Pulmonary artery endothelial cell (primary cell): ENCODE measurements around the gene GLP2R. TPM values are rescaled to one million over a fixed set of nuclear protein-coding genes. Genes with fewer than 3 reads are reported as not detected.
"Not testable (repeated sequence)": the region's sequence is repeated elsewhere in the genome, so short reads cannot be mapped to it uniquely, and the experiment has no call there.

Experiments
- DNase-seq: peaks from one replicate; pipeline ENCODE4 v3.0.0-alpha.2; 2011; ENCODE audit warnings: low read depth, low spot score
- total RNA-seq: library from RNA; depleted of rRNA; stranded (reverse); fragments of >200 nt; gene quantifications from 2 replicates; pipeline ENCODE4 v1.2.3, GENCODE V29; 2014

GLP2R gene
- not detected in 2 replicates for total RNA-seq

DNA sequence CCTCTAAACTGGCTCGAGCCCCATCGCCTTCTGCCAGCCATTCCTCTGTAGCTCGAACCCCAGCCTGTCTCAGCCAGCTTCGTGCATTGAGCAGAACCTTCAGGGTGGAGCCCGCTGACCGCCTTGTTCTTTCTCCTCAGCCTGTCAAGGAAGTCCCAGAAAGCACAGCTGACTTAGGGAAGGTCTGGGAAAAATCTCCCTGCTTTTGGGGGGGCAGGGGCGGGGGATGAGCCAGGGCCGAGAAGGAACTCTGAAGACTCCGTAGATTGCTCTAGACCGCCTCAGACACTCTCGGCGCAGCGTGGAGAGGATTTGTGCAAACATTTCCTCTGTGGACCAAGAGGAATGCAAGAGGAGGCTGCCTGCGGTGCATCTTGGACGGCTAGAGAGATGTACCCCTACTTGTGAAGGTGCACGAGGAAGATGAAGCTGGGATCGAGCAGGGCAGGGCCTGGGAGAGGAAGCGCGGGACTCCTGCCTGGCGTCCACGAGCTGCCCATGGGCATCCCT, at the start of gene GLP2R:
Gene GLP2R (plus strand): TSS at position 284 of the 510 bp plus-strand sequence. CDS start 140 bp downstream, at position 424.
- no peak for DNase-seq

- DNase-seq, result no peak
Observed at GRCh38 chr17:9776911-9777310, 48.8 kb upstream of the GLP2R start.

DNA sequence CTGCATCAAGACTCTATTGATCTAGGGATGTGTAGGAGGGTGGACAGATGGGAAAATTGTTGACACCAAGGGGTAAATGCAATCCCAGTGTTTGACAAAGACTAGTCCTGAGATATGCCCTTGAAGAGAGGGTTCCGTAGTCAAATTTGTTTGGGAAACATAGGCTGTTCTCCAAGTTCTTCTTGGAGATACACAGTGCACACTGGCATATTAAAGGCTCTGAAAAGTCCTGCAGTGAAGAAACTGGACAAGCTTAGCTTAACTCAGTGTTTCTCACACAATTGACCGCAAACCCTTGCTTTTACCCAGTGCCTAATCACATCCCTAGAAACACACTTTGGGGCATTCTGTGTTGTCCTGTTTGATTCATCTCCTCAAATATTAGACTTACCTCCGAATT, 45.2 kb upstream of the GLP2R start:
- no peak for DNase-seq

DNA sequence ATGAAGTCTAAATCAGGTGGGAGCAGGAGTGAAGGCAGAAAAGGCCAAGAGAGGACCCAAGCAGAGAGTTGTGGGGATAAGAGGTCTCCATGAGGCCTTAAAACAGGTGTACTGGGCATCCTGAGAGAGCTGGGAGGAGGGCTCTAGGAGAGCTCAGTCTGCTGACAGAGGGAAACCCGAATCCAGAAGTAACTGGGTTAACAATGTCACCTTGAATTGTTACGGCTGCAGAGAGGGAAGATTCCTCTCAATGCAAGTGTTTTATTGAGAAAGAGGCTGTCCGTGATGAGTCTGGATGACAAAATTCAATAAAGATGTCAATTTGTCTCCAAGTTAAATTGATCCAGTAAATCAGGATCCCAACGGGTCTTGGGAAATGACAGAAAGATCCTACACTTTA, 42.7 kb upstream of the GLP2R start:
- no peak for DNase-seq

- not testable (repeated sequence) for DNase-seq
Observed at GRCh38 chr17:9783465-9783864, 42.3 kb upstream of the GLP2R start.

DNA sequence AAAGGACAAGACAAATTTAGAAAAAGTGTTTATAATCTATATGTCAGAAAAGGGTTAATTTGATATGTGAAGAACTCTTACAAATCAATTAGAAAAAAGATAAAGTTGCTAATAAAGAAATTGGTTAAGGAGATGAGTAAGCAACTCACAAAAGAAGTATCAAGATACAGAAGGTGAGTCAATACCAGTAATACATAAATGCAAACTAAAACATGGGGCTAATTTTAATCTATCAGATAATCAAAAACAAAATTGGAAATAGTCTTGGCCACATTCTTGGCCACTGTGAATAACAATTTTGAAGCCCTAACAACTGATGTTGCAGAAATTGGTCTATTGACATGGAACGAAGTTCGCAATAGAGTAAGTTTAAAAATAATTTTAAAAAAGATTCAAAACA, 41.2 kb upstream of the GLP2R start:
- DNase-seq, result no peak

- DNase-seq, result no peak
Observed at GRCh38 chr17:9788601-9789000, 37.1 kb upstream of the GLP2R start.

- DNase-seq, result no peak
Observed at GRCh38 chr17:9790316-9790715, 35.4 kb upstream of the GLP2R start.

DNA sequence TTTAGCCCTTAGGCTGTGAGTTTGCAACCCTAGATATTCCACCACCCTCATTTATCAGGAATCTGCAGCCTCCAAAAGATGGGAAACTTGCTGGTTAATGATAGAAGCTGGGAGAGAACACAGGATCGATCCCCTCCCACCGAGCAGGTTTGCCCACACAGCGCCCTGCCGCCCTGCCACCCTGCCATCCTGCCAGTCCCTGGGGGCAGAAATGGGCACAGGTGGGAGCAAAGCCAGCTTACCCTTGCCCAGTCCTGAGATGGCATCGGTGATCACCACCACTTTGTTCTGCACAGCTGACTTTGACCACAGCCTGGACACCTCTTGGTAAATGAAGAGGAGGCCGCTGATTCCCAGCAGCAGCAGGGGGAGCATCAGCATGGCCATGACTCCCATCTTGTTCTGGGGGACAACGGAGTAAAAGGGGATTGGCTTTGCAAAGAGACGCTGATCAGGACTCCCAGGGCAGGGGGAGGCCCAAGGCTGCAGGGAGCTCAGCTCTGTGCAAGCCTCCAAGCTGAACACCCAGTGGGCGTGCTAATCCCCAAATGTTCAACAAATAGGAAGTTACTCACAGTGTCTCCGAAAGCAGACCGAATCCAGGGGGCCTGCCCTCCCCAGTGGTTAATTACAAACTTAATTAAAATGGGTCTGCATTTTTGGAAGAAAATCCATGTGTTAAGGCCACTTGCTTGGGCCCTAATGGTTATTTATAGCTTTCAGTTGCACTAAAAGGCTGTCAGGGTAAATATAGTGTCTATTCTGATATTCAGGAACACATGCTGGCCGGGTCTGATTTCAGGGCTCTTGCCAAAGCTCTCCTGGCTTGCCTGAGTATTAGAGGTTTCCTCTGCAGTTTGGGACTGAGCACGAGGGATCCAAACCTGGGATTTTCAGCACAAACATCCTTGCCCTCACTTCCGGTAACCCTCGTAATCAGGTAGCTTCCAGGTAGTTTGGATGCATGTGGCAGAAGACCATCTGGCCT, 34.5 kb upstream of the GLP2R start, which contains the start of gene DHRS7C:
Gene DHRS7C (minus strand): TSS at position 704 of the 988 bp plus-strand sequence. CDS start 308 bp downstream, at position 396.
- no peak for DNase-seq

- no peak for DNase-seq
Observed at GRCh38 chr17:9792181-9792840, 33.4 kb upstream of the GLP2R start.

DNA sequence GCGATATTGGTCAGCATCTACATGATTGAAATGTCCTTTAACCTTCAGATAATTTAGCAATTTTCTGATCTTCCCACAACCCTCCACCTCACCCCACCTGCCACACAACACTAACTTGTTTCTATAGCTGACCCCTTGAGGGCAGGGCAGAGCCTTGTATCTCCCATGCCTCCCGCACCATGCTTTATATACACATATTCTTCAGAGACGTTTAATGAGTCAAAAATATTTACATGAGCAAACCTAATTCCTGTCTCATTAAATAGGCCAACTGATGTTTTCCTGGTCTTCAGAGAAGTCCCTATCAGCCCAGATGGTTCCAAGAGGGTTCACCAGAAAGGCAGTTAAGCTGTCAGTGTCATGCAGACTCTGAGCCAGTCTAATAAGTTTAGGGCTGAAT, 27.7 kb upstream of the GLP2R start:
- no peak for DNase-seq

DNA sequence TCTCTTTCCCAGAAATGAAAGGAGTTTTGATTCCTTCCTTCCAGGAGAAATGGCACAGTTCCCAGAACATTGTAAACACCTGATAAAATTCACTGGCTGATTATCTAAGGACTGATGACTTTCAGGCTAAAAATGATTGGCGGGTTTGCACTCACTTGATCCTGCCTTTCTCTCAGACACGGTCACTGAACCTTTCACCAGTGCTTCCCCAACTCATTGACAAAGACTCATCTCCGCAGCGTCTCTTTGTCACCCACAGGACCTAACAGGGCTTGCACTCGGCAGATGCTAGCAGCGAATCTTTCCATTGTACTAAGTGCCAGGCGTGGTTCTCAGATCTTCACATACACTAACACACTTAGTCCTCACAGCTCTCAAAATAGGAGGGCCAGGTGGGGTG, 27.0 kb upstream of the GLP2R start:
- no peak for DNase-seq

- DNase-seq, result no peak
Observed at GRCh38 chr17:9801505-9801904, 24.2 kb upstream of the GLP2R start.

- no peak for DNase-seq
Observed at GRCh38 chr17:9802294-9802693, 23.4 kb upstream of the GLP2R start.

DNA sequence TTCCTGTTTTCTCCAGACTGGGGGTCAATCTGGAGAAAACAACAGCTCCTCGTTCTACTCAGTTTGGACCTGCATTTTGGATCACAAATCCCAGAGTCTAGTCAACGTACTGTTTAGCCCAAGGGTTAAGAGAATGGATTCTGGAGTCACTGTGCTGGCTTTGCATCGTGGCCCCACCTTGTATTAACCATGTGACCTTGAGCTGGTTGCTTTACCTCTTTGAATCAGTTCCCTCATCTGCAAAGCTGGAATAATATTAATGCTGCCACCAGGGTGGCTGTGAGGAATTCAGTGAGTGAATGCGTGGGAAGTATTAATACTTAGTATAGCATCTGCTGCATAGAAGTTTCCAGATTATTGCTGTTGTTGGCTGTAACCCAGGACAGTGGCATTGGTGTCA, 23.0 kb upstream of the GLP2R start:
- no peak for DNase-seq

- no peak for DNase-seq
Observed at GRCh38 chr17:9805769-9806168, 20.0 kb upstream of the GLP2R start.

DNA sequence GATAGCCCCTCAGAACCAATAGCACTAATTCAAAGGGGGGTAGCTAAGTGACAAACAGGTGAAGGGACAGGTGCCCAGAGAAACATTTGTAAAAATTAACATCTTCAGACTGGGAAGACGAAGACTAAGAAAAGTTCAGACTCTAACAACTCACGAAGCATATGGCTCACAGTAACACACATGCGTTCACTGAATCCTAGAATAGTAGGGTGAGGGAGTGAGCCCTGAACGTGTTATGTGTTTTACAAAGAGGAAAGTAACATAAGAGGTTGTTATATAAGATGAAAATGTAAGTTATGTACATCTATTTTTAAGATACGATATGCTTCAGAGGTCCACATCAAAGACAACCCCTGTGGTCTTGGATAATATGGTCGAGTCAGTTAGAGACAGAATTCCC, 19.0 kb upstream of the GLP2R start:
- no peak for DNase-seq

DNA sequence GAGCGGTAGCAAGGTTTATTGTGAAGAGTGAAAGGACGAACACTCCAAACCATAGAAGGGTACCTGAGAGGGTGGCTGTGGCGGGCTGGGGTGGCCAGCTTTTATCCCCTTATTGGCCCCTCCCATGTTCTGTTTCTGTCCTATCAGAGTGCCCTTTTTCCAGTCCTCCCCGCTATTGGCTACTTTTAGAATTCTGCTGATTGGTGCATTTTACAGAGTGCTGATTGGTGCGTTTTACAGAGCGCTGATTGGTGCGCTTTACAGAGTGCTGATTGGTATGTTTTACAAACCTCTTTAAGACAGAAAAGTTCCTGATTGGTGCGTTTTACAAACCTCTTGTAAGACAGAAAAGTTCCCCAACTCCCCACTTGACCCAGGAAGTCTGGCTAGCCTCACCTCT, 16.3 kb upstream of the GLP2R start:
- DNase-seq, result no peak

GRCh38 chr17:9810100-9810949, 15.4 kb upstream of the GLP2R start:
- no peak for DNase-seq

GRCh38 chr17:9811086-9811485, 14.6 kb upstream of the GLP2R start:
- DNase-seq, result no peak

- no peak for DNase-seq
Observed at GRCh38 chr17:9811537-9811936, 14.2 kb upstream of the GLP2R start.
